ENCODE results near the gene GALT. TPM values are rescaled to one million over a fixed set of nuclear protein-coding genes. Genes with fewer than 3 reads are reported as not detected.

Gene GALT
- total and polyA plus RNA-seq, 8 donors, result 17.4 to 148 (median 35.9) TPM

GRCh38 chr9:34629491-34629808 is 17.0 kb upstream of the GALT start:
- Histone ChIP-seq H3K27me3 (peaks cover 21 to 68% (median 65%) of the 10 kb centered on the region in 3 donors), H3K27ac (no peak overlapping the region), H3K4me1 (peaks cover 12 to 26% (median 18%) of the 10 kb centered on the region in 4 donors), H3K36me3 (peaks cover 0 to 2% (median 0%) of the 10 kb centered on the region in 4 donors), H3K4me3 (peak overlapping the region in 3 of 4 donors; percentile 46 to 57 (median 46)), H3K9me3 (no peaks in the 10 kb centered on the region)
- intact Hi-C loops (cut with DNase I; ENCODE audit: low total_unique reads), result no loop called here
- DNase-seq, result no peak
- no peak for TF ChIP-seq POLR2A (IDR thresholded peaks at IDR 0.05)
- TF ChIP-seq CTCF (IDR thresholded peaks at IDR 0.05), result no peak
- no peak for TF ChIP-seq POLR2AphosphoS5 (IDR thresholded peaks at IDR 0.05)
- TF ChIP-seq EP300 (IDR thresholded peaks at IDR 0.05), result no peak
- WGBS, 5 donors, result 22 to 36% (median 24%) methylated on average over 5 of the region's 5 CpGs

- Histone ChIP-seq H3K27ac (no peak overlapping the region), H3K9me3 (no peaks in the 10 kb centered on the region), H3K4me1 (peaks cover 12 to 27% (median 18%) of the 10 kb centered on the region in 4 donors), H3K27me3 (peaks cover 21 to 57% (median 53%) of the 10 kb centered on the region in 3 donors), H3K36me3 (peaks cover 0 to 13% (median 8%) of the 10 kb centered on the region in 4 donors), H3K4me3 (no peak overlapping the region)
- TF ChIP-seq EP300 (IDR thresholded peaks at IDR 0.05) (no peak), CTCF (IDR thresholded peaks at IDR 0.05) (no peak), POLR2A (IDR thresholded peaks at IDR 0.05) (no peak), POLR2AphosphoS5 (IDR thresholded peaks at IDR 0.05) (no peak)
- intact Hi-C loops (cut with DNase I; ENCODE audit: low total_unique reads), result no loop called here
- whole genome bisulfite sequencing, 5 donors, result 19 to 31% (median 28%) methylated on average over 5 of the region's 5 CpGs
- DNase-seq, result no peak
Observed at GRCh38 chr9:34630402-34631154, 15.9 kb upstream of the GALT start.

- peaks cover 0 to 17% (median 9%) of the 10 kb centered on the region in 4 donors for H3K36me3 ChIP-seq
- intact Hi-C loops (cut with DNase I; ENCODE audit: low total_unique reads), result no loop called here
- WGBS, 5 donors, result 54 to 61% (median 56%) methylated on average over 5 of the region's 5 CpGs
- TF ChIP-seq POLR2A (IDR thresholded peaks at IDR 0.05) (no peak), POLR2AphosphoS5 (IDR thresholded peaks at IDR 0.05) (no peak), EP300 (IDR thresholded peaks at IDR 0.05) (no peak), CTCF (IDR thresholded peaks at IDR 0.05) (no peak)
- DNase-seq, result no peak
- H3K4me3 ChIP-seq, result no peak overlapping the region
- no peak overlapping the region for H3K27ac ChIP-seq
- H3K4me1 ChIP-seq, result peaks cover 29 to 45% (median 39%) of the 10 kb centered on the region in 4 donors
- H3K27me3 ChIP-seq, result peaks cover 0 to 31% (median 29%) of the 10 kb centered on the region in 3 donors
- no peaks in the 10 kb centered on the region for H3K9me3 ChIP-seq
Observed at GRCh38 chr9:34633166-34633565, 13.3 kb upstream of the GALT start.

GRCh38 chr9:34633851-34634550 is 12.5 kb upstream of the GALT start:
- Histone ChIP-seq H3K27ac (no peak overlapping the region), H3K36me3 (peaks cover 0 to 17% (median 9%) of the 10 kb centered on the region in 4 donors), H3K9me3 (no peaks in the 10 kb centered on the region), H3K27me3 (peaks cover 0 to 23% (median 21%) of the 10 kb centered on the region in 3 donors), H3K4me1 (peaks cover 27 to 44% (median 38%) of the 10 kb centered on the region in 4 donors), H3K4me3 (no peak overlapping the region)
- intact Hi-C loops (cut with DNase I; ENCODE audit: low total_unique reads), result no loop called here
- DNase-seq, result peak; percentile 65 to 88
- TF ChIP-seq CTCF (IDR thresholded peaks at IDR 0.05) (peak in 5 of 7 experiments; percentile 39 to 80 (median 77)), POLR2AphosphoS5 (IDR thresholded peaks at IDR 0.05) (peak in 1 of 3 donors; percentile 55), EP300 (IDR thresholded peaks at IDR 0.05) (no peak), POLR2A (IDR thresholded peaks at IDR 0.05) (no peak)
- 18 to 22% (median 21%) methylated on average over 3 of the region's 3 CpGs for WGBS, 5 donors

All from stomach (tissue), 9 donors.